Brain pericyte (primary cell): Measurements from ENCODE around the gene FBXL17.
A peak's percentile ranks its signal among the peaks of the same experiment; 100 is the strongest.
"Not testable (repeated sequence)": the region's sequence is repeated elsewhere in the genome, so short reads cannot be mapped to it uniquely, and the experiment has no call there.

Experiments
- DNase-seq: peaks from one replicate; pipeline ENCODE4 v3.0.0-alpha.2; 2012; ENCODE audit warnings: low read depth, low spot score

FBXL17 gene

GRCh38 chr5:108381954-108382783 lies at the start of gene FBXL17:
TSS of gene FBXL17 (minus strand) at chr5:108382098.
- DNase-seq, result peak; percentile 65

DNA sequence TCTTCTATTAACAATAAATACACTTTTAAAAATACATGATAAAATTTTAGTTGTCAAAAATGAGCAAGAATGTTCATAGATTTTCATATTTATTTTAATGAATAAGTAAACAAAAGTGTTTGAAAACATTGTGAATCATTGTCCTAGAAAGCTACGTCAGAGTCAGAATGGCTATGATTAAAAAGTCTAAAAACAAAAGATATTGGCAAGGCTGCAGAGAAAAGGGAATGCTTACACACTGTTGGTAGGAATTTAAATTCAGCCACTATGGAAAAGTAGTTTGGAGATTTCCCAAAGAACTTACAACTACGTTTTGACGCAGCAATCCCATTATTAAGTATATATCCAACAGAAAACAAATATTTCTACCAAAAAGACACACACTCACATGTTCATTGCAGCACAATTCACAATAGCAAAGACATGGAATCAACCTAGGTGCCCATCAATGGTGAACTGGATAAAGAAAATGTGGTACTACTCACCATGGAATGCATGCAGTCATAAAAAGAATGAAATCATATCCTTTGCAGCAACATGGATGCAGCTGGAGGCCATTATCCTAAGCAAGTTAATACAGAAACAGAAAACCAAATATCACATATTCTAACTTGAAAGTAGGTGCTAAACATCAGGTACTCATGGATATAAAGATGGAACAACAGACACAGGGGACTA lies 49.2 kb upstream of the FBXL17 start:
- DNase-seq, result no peak

- DNase-seq, result no peak
Observed at GRCh38 chr5:108421713-108422112, 39.8 kb upstream of the FBXL17 start.

GRCh38 chr5:108420755-108421154 lies 38.9 kb upstream of the FBXL17 start:
- no peak for DNase-seq

GRCh38 chr5:108420158-108420557 lies 38.3 kb upstream of the FBXL17 start:
- DNase-seq, result no peak

DNA sequence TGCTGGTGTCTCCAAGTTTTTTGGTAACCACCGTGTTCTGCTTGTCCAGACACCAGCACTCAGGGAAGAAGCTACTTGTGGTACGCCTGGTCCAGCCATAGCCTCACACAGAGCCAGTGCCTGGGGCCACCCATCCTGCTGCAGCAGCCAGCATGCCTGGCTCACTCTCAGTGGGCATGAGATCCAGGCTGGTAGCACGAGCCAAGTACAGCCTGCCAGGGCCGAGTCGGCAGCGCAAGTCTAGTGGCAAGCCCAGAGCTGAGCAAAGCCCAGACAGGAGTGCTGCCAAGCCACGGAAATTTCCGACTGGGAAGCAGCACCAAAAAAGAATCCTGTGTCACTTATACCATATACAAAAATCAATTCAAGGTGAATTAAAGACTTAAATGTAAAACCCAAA lies 36.3 kb upstream of the FBXL17 start:
- no peak for DNase-seq

- DNase-seq, result no peak
Observed at GRCh38 chr5:108417166-108417670, 35.3 kb upstream of the FBXL17 start.

DNA sequence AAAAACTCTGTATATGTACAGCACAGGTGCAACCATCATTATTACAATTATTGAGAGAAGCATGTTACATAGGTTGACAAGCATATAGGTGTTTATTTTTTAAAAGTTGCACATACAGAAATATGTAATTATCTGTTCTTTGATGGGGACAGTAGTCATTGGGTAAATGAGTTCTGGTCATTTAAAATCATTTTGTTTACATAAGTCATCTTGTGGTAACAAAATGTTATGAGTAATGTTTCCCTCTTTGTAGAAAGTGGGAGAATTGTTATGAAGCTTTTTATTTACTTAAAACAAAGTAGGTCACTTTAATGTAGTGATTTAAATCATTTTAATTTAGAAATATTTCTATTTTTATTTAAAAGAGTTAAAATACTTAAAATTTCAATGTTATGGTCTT lies 33.8 kb upstream of the FBXL17 start:
- DNase-seq, result no peak

- DNase-seq, result no peak
Observed at GRCh38 chr5:108409786-108410185, 27.9 kb upstream of the FBXL17 start.

- not testable (repeated sequence) for DNase-seq
Observed at GRCh38 chr5:108405201-108405600, 23.3 kb upstream of the FBXL17 start.

- no peak for DNase-seq
Observed at GRCh38 chr5:108398964-108399363, 17.1 kb upstream of the FBXL17 start.

GRCh38 chr5:108396837-108397236 lies 14.9 kb upstream of the FBXL17 start:
- not testable (repeated sequence) for DNase-seq

GRCh38 chr5:108387758-108388157 lies 5.9 kb upstream of the FBXL17 start:
- no peak for DNase-seq

DNA sequence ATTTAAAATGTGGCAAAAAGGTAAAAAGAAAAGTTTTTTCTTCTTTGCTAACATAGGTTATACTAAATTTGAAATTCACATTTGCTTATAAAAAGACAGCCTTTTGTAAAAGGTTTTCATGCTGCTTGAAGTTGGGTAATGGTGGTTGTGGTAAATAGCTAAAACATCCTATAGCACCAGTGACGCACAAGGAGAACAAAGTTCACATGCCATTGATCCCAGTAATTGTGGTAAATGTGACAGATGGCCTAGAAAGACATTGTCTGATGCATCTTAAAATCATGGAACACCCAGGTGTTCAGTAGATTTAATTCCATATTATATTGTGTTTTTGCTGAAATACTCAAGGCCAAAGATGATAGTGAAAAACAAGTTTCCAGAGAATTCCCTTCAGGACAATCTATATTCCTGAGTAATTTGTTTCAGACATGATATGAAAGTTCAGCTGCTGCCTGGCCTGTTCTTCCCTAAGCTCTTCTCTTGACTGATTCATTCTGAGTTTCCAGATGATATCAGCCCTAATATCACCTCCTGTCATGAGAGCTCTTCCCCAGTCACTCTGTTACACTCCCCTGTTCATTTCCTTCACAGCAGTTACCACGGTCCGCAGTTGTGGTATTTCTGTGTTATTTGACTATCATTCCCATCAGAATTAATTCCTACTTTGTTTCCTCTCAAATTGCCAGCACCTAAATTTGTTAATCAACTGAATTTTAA lies 4.6 kb upstream of the FBXL17 start:
- no peak for DNase-seq

DNA sequence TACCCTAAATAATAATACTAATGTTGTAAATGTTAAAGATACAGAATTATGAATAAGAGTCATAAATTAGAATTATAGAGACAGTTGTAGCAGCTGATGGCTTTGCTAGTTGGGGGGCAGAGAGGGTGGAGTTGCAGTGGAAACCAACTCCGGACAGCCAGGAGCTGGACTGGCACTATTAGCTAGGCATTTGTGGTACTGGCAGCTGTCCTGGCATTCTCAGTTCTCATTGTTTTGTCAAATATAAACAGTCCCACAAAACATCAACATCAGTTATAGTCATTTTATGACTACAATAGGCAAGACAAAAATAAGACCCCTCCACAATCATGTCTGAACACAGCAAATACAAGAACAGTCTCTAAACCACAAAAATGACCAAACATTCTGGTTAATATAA lies 2.8 kb upstream of the FBXL17 start:
- no peak for DNase-seq

GRCh38 chr5:108382784-108383330 lies 959 bp upstream of the FBXL17 start:
- no peak for DNase-seq

DNA sequence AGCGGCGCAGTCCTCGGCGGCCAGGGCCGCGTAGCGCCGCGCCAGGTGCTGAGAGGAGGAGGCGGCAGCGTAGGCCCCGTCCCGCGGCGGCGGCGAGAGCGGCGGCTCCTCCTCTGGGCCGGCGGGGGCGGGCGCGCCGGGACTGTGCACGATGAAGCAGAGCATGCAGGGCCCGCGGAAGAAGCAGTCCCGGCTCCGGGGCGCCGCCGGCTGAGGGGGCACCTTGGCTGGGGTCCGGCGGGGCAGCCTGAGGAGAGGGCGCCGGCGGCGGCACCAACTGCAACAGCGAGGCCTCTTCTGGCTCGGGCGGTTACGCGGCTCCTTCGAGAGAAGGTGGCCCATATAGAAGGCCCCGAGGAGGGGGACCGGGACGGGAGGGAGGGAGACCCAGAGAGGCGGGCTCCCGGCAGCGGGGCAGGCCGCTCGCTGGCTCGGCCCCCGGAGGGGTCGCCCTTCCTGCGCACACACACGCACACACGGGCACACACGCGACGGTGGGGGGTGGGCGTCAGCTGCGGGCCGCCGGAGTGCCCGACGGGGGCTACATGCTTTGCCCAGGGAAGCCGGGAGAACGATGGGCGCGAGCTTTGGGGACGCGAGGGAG lies 446 bp downstream of the FBXL17 start:
- peak; percentile 41 for DNase-seq

- no peak for DNase-seq
Observed at GRCh38 chr5:108380531-108381349, 1.2 kb downstream of the FBXL17 start.

- no peak for DNase-seq
Observed at GRCh38 chr5:108379722-108380530, 2.0 kb downstream of the FBXL17 start.

DNA sequence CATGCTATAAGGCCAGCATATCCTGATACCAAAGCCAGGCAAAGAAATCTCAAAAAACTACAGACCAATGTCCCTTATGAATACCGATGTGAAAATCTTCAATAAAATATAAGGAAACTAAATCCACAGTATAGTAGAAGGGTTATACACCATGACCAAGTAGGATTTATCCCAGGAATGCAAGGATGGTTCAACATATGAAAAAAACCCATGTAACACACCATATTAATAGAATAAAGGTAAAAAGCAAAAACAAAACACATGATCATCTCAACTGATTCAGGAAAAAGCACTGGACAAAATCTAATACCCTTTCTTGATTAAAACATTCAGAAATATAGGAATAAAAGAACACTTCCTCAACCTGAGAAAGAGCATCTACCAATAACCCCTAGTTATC lies 6.1 kb downstream of the FBXL17 start:
- DNase-seq, result no peak
